Hematopoietic multipotent progenitor cell (in vitro differentiated cells): Measurements from ENCODE around the gene IQSEC1. TPM values are rescaled to one million over a fixed set of nuclear protein-coding genes. Genes with fewer than 3 reads are reported as not detected.
A peak's percentile ranks its signal among the peaks of the same experiment; 100 is the strongest.

Experiments
- DNase-seq, 3 donors: peaks; one replicate each; pipeline ENCODE4 v3.0.0-alpha.2; 2011 to 2015; ENCODE audit warnings: low read depth in 2 of 3, low spot score in 2 of 3
- total RNA-seq: library from RNA; depleted of rRNA; stranded (reverse); fragments of >200 nt; gene quantifications from one replicate; pipeline ENCODE4 v1.2.3, GENCODE V29; 2012

The IQSEC1 gene
- 20.7 TPM for total RNA-seq

DNA sequence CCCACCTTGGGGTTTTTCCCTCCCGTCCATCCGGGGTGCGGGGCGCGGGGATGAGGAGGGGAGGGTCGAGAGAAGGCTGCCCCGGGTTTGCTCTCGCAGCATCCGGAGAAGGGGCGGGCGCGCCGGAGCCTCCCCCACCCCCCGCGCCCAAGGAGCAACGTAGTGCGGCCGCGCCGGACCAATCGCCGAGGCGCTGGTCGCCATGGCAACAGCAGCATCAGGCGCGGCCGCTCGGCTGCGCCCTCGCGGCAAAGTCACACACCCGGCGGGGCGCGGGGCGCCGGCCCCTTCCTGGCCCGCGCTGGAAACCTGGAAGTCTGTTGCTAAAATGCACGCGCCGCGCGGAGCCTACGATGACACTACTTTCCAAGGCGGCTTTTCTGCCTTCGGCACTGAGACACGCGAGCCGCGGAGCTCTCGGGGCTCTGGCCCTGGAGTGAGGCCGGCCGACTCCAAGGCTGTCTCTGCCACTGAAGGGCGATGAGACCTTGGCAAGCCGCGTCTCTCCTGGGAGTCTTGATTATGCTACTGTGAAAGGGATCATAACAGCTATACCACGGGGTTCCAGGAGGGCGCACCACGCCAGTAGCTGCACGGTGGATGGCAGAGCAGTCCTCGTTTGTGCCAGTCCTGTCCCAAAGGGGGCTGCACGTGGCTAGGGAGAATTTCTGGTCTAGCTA lies at the start of gene IQSEC1:
IQSEC1 (minus strand) TSS at position 104 of the 680 bp plus-strand sequence. CDS start 415 bp downstream, outside the sequence.
- peak; percentile 47 to 72 (median 55) for DNase-seq

DNA sequence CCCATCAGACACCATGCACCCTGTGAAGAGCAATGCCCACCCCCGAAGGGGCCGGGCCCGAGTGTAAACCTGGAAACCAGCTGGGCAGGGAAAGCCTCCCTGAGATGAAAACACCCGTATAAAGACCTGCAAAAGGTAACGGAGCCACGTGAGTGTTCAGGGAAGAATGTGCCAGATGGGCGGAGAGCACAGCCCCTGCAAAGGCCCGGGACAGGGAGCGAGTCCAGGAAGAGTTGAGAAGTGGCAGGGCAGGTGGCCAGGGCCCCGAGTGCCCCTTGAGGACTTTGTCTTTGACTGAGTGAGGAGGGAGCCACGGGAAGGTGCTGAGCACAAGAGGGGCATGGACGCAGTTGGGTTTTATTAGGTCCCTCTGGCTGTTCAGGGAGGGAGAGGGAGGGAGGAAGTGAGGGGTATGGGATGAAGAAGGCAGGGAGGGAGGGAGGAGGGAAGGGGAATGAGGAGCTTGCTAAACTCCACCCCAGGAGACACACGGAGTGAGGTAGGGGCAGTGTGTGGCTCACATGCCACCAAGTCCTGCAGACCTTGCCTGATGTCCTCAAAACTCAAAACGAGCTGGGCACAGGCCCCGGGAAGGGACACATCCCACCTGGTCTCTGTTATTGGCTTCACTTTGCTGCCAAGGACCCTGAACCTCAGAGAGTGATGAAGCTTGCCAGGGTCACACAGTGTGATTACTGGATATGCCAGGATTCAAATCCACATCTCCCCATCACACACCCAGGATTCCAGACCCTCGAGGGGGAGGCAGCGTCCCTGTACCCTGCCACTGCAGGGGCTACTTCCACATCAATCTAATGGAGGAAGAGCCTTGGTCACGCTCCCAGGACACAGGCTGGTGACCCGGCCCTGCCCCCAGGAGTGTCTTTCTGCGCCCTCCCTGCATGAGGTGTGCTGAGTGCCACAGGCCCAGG lies 49.1 kb upstream of the IQSEC1 start:
- no peak for DNase-seq

DNA sequence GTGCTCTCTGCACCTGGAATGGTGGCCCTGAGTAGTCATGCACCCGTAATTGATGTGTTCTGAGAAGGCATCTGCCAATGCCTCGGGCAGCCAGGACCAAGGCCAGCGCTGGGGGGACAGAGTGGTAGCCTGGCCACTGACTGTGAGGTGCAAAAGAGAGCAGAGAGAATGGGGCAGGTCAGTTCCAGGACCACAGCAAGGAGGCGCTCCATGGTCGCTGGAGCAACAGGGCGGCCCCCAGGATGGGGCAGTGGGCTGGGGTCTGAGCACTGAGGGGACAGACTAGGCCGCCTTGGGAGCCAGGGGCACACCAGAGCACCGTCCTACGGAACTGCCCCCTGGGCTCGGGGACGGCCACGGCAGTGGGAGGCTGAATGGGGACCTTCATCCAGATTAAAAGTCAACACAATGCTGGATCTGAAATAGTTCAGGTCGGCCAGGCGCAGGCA lies 48.3 kb upstream of the IQSEC1 start:
- no peak for DNase-seq

DNA sequence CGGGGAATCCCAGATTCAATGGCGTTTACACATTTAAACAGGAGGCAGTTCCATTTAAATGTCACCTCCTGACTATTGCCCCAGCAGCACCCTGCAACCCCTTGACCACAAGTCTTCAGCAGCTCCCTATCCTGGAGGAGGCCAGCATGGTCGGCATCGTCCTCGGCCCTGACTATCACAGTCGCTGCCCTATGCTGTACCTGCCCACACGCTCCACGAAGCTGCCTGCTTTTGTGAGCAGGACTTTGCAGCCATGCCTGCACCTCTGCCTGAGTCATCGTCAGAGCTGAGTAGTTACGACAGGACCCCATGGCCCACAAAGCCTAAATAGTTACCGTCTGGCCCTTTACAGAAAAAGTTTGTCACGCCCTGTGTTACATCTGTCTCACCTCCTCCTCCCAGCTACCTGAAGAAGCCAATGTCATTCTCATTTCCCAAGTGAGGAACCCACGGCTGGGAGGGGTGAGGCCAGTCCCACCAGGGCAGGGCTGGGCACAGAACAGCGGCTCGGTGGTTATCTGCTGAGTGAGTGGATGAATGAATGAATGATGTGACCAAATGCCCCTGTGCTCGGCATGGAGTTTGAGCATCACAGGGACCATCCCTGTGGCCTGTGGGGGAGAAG lies 47.8 kb upstream of the IQSEC1 start:
- DNase-seq = no peak

DNA sequence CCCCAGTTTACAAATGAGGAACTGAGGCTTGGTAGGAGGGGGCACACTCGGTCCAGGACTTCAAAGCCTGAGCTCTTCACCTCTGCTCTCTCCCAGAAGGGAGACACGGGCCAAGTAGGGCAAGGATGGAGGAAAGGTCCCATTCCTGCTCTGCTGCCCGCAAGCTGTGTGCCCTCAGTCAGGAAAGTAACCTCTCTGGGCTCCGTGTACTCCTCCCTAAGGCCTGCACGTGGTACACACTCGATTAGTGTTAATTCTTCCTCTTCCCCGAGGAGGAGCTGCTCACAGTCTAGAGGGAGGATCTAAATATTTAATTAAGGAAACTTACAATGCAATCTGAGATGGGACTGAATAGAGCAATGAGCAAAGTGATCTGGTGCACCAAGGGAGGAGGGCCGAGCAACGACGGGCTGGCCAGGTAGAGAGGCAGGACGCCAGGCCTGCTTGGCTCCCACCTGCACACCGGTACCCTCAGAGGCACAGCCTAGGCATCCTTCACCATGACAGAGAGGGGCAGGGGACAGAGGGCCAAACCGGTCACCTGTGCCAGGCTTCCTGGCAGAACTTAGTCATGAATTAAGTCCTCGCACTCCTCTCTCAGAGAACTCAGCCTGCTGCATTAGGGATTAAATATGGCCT lies 47.2 kb upstream of the IQSEC1 start:
- DNase-seq = no peak

DNA sequence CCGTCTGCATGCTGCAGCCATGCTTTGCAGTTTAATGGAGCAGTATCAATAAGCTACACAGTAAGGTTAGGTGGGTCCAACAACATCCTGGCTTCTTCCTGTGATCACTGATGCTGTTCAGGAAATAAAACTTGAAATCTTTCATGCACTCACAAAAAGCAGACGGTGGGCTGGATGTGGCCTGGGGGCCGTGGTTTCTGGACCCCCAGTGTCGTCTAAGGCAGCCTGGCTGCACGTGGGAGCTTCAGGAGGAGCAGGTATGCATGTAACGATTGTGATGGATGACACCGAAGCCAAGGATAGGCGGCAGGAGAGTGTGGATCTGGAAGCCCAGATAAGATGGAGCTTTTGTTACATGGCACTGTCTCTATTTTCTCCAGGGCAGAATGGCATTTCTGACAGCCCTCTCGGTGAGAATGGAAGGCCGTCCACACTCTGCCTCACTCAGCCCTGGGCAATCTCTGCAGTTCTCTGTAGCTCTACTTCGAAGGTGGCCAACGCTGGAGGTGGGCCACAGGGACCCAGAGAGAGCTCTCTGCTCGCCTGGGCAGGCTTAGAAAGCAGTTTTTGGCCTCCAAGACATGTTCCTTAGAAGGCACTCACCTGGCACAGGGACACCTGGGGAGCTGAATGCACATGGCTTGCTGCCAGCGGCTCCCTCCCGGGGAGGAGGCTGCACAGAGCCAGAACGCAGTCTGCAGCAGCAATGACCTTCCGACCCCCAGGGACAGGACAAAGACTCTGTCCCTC lies 46.4 kb upstream of the IQSEC1 start:
- no peak for DNase-seq

DNA sequence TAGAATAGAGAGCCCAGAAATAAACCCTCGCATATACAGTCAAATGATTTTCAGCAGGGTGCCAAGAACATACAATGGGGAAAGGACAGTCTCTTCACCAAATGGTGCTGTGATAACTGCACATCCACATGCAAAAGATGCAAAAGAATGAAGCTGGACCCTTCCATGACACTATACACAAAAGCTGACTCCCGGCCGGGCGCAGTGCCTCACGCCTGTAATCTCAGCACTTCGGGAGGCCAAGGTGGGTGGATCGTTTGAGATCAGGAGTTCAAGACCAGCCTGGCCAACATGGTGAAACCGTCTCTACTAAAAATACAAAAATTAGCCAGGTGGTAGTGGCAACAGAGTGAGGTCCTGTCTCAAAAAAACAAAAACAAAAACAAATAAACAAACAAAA lies 43.2 kb upstream of the IQSEC1 start:
- DNase-seq = no peak

DNA sequence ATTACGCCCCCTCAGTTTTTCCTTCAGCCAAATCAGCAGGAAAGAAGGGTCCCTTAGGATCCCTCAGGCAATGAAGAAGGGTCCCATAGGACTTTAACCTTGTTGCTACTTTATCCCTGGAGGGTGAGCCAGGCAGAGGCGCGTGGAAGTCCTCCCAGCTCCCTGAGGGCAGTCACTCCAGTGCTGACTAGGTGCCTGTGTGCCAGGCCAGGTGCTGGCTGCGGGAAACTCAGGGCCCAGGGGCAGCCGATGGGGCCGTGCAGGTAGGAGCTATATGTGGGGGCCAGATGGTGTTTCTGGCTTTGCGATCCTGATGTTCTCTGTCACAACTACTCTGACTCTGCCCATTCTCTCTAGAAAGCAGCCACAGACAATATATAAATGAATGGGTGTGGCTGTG lies 42.8 kb upstream of the IQSEC1 start:
- no peak for DNase-seq

DNA sequence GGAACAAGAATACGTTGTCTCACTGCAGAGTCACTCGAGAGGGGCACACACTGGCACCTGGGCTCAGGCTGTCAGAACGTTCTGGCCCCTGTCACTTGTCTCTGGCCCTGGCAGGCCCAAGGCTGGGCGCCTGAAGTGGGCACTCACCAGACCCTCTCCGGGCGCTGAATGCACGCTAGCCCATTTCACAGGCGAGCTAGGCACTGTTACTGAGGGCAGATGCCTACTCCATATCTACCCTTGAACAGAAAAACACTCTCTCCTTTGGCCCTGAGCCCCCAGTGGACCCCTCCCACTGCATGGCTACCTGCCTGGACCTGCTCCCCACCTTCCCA lies 42.3 kb upstream of the IQSEC1 start:
- no peak for DNase-seq

DNA sequence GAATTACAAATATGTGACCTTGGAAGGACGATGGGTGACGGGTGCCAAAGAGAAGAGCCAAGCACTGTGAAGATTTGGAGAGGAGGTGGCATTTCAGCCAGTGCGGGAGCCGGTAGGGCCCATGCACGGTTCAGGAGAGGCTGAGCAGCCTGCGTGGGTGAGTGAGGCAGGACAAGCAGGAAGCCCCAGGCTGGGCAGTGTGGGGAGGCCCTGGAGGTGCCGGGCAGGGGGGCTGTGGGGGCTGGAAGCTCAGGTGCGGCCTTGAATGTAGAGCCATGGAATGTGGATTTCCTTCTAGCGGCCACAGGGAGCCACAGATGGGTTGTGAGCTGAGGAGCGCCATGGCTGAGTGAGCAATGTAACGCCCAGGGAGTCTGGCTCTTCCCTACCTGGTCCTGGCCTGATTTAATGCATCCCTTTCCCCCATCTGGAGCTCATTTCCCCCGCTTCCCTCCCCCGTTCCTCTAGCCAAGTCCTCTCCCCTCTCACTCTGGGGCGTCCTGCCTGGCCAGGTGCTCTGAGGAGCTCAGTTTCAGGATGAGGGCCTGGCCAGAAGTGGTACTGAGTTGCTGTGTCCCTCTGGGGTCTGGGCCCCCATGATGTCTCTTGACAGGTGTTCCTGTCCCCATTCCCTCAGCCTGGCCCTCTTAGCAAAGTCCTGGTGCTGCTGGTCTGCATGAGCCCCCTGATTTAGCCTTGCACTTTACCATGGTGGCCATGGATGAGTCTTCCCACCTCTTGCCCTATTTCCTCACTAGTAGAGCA lies 41.8 kb upstream of the IQSEC1 start:
- DNase-seq = no peak

DNA sequence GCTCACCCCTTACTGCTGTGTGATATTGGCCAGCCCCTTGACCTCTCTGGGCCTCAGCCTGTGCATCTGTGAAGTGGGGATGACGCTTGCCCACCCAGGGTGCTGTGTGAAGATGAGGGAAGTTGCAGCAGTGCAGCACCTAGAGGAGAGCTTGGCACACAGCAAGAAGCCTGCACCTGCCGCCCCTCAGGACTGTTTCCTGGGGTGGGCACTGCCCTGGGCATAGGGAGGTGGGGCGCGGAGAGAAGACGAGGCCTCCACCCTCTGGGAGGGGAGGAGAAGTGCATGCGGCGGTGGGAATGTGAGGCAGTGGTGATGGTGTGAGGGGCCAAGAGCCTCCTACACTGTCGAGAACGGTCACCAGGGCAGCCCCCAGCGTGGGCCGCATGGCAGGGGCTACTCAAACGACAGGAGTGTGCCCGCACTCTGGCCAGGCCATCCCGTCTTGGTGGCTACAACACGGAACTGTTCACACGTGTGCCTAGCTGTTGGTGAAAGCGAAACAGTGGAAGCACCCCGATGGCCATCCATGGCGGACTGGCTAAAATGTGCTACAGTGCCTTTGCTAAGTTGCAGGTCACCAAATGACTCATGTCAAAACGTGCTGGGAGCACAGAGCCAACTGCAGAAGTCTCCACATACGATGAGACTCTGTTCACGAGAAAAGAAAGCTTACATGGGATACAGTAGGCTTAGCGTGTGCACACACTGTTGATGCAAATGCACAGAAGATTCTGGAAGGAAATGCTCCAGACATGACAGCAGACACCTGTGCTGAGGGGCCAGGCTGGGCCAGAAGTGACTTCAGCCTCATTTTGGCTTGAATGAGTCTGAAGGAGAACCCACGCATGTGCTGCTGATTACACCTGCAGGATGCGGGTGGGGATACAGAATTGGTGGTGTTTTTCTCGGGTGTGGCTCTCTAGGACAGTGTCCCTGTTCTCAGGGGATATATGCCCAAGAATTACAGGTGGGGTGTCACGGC lies 40.4 kb upstream of the IQSEC1 start:
- no peak for DNase-seq

DNA sequence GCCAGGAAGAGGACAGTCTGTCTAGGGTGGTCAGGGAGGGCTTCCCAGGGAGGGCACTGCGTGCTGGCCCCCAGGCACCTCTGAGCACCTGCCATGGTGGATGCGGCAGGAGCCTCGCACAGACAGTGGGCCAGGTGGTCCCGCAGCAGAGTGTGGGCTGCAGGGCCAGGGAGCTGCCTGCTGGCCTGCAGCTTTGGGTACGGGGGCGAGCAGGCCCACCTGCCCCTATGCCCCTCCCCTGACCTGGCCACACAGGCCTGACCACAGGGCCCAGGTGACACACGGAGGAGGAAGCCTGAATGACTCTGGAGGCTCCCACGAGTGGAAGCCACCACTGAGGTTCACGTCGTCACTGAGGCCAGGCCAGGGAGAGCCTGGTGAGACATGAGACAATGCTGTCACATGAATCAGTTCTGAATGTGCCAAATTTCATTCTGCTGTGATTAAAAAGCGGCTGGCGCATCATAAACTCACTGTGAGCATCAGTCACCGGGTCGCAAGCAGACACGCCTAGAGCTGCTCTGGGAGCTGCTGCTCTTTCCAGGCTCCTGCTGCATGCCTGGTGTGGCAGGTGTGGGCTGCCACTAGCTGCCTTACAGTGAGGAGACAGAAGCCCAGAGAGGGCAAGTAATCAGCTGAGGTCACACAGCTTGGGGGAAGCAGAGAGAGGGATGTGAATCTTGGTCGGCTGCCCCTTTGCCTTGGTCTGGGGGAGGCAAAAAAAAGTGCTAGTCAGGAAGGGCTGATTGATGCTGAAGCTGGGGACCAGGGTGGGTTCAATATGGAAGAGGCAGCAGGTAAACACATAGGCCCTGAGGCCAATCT lies 39.5 kb upstream of the IQSEC1 start:
- DNase-seq = no peak

DNA sequence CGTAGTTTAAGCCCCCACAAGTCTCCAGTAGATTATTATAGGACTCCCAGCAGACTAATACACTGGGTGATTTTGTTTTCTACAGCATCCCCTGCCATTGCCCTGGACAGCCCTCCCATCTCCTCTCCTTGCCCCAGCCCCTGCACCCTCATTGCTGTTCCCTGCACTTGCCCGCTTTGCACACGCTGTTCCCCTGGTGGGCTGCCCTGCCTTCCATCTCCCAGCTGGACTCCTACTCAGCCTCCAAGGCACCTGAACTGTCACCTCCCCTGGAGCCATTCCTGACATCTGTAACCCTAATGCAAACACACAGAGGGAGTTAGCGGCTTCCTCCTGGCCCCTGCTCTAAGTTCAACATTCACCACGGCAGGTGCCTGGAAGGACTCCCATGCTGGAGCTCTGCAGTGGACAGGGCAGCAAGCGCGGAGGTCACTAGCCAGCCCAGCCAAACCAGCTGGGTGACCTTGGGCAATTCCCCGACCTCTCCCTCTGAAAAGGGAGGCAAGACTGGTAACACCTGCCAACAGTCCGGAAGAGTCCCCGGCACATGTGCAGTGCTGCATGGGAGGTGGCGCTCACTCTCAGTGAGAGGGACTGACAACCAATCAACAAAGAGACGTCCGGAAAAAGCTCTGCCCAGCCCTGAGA lies 38.8 kb upstream of the IQSEC1 start:
- DNase-seq = no peak

DNA sequence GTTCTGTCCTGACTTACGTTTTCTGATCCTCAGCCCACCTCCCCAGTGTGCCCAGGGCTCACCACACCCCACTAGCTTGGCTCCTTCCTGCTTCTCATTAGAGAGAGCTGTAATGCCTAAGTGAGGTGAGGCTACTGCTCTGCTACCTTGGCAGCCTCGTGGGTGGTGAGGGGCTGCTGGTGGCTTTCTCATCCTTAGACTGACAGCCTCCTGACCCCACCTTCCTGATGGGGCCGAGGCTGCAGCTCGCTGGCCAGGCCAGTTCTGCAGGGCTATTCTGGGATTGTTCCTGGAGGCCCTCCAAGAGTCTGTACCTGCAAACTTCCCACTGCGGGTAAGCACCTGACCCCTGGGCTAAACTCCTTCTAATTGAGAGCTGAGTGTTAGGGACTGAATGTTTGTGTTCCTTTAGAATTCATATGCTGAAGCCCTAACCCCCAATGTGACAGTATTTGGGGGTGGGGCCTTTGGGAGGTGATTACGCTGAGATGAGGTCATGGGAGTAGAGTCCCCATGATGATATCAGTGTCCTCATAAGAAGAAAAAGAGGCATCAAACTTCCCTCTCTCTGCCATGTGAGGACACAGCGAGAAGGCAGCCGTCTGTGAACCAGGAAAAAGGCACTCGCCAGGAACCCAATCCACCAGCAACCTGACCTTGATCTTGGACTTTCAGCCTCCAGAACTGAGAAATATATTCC lies 38.1 kb upstream of the IQSEC1 start:
- DNase-seq = no peak

DNA sequence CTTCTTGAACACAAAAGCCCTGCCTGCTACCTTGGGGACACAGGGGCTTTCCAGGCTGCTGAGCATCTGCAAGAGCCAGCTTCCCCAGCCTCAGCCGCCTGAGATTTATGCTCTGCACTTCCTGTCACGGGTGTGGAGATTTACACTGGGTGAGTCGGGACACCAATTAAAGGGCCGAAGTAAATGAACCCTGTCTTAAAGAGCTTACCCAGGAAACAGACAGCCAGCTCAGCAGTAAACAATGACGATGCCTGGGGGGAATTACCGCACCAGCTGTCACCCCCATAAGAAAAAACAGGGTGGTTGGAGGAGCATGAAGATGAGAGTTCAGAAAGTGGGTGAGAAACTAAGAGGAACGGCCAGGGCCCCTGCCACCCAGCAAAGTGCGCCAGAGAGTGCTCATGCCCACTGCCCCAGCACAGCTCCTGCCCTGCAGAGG lies 37.5 kb upstream of the IQSEC1 start:
- peak in 2 of 3 donors; percentile 92 to 94 for DNase-seq

DNA sequence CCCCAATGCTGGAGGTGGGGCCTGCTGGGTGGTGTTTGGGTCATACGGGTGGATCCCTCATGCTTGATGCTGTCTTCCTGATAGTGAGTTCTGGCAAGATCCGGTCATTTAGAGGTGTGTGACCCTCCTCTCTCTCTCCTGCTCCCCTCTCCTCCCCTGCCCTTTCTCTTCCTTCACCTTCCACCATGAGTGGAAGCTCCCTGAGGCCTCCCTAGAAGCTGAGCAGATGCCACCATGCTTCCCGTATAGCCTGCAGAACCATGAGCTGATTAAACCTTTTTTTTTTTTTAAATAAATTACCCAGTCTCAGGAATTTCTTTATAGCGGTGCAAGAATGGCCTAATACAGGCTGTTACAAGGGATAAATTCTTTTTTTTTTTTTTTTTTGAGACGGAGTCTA lies 36.3 kb upstream of the IQSEC1 start:
- DNase-seq = no peak
